ENCODE measurements around the gene RBL2. TPM values are rescaled to one million over a fixed set of nuclear protein-coding genes. Genes with fewer than 3 reads are reported as not detected.

Gene RBL2
- total and polyA plus RNA-seq, 2 of the 13 experiments (the other 11 are each of a cell fraction or from before 2014, with no cell fraction given): 41.2 to 60.9 TPM

GRCh38 chr16:53434377-53435065 is at the start of gene RBL2 (continued):
- peak; percentile 15; the same call in 1 of the 2 replicates for TF ChIP-seq ZNF3 (CRISPR knock-in tag; IDR thresholded peaks at IDR 0.05)
- TF ChIP-seq ZBTB37 (CRISPR knock-in tag; IDR thresholded peaks at IDR 0.05): no peak
- TF ChIP-seq ZNF75D (CRISPR knock-in tag; IDR thresholded peaks at IDR 0.05; ENCODE audit: borderline replicate concordance): no peak
- no peak for TF ChIP-seq IKZF1 (IDR thresholded peaks at IDR 0.05)
- no peak for TF ChIP-seq KLF9 (CRISPR knock-in tag; IDR thresholded peaks at IDR 0.05; ENCODE audit: low read depth)
- TF ChIP-seq GTF3A (CRISPR knock-in tag; conservative IDR thresholded peaks at IDR 0.05): peak; percentile 74; the same call in 1 of the 2 replicates
- no peak for TF ChIP-seq FLYWCH1 (CRISPR knock-in tag; IDR thresholded peaks at IDR 0.05)
- no peak for TF ChIP-seq TBX3 (IDR thresholded peaks at IDR 0.05; ENCODE audit: borderline replicate concordance)
- TF ChIP-seq EP300 (IDR thresholded peaks at IDR 0.05; ENCODE audit: low read depth in 2 of 2, low read length in 2 of 2): no peak
- TF ChIP-seq EP300 (CRISPR knock-in tag; IDR thresholded peaks at IDR 0.05; ENCODE audit: borderline replicate concordance): no peak
- no peak; the same call in 1 of the 2 replicates for TF ChIP-seq ZNF629 (CRISPR knock-in tag; conservative IDR thresholded peaks at IDR 0.05)
- TF ChIP-seq KDM2A (CRISPR knock-in tag; IDR thresholded peaks at IDR 0.05; ENCODE audit: borderline replicate concordance, low read depth): peak; percentile 87
- TF ChIP-seq ZNF607 (CRISPR knock-in tag; IDR thresholded peaks at IDR 0.05; ENCODE audit: borderline replicate concordance): no peak
- no peak for TF ChIP-seq ZNF282 (IDR thresholded peaks at IDR 0.05; ENCODE audit: partially characterized antibody)
- TF ChIP-seq ZNF709 (CRISPR knock-in tag; IDR thresholded peaks at IDR 0.05): peak; percentile 65; the same call in 1 of the 2 replicates
- peak; percentile 54; the same call in 1 of the 2 replicates for TF ChIP-seq FOXK1 (CRISPR knock-in tag; IDR thresholded peaks at IDR 0.05; ENCODE audit: borderline replicate concordance, low read depth)
- TF ChIP-seq SRSF4 (IDR thresholded peaks at IDR 0.05; ENCODE audit: low read depth, low read length, poor library complexity, severe bottlenecking): no peak
- TF ChIP-seq ZNF770 (CRISPR knock-in tag; IDR thresholded peaks at IDR 0.05): peak; percentile 77
- peak; percentile 51 for TF ChIP-seq XRCC5 (optimal IDR thresholded peaks at IDR 0.05; ENCODE audit: low read length)
- TF ChIP-seq MYPOP (CRISPR knock-in tag; IDR thresholded peaks at IDR 0.05): peak; percentile 1; the same call in 1 of the 2 replicates
- no peak for TF ChIP-seq ARID3A (IDR thresholded peaks at IDR 0.05; ENCODE audit: low read depth, low read length)
- TF ChIP-seq ZNF441 (CRISPR knock-in tag; IDR thresholded peaks at IDR 0.05; ENCODE audit: borderline replicate concordance): peak; percentile 21; the same call in 1 of the 2 replicates
- TF ChIP-seq TERF1 (CRISPR knock-in tag; IDR thresholded peaks at IDR 0.05): peak; percentile 96

Measured in HepG2 (cell line).